Endothelial cell of hepatic sinusoid (primary cell): ENCODE results near the gene NCR1.
"Not testable (repeated sequence)": the region's sequence is repeated elsewhere in the genome, so short reads cannot be mapped to it uniquely, and the experiment has no call there.

Source experiments
- in situ Hi-C: cut with HindIII; loops from 2 replicates; pipeline ENCODE4 v1.10.0; 2017; ENCODE audit warnings: low sequenced_read_pairs

Gene NCR1

DNA sequence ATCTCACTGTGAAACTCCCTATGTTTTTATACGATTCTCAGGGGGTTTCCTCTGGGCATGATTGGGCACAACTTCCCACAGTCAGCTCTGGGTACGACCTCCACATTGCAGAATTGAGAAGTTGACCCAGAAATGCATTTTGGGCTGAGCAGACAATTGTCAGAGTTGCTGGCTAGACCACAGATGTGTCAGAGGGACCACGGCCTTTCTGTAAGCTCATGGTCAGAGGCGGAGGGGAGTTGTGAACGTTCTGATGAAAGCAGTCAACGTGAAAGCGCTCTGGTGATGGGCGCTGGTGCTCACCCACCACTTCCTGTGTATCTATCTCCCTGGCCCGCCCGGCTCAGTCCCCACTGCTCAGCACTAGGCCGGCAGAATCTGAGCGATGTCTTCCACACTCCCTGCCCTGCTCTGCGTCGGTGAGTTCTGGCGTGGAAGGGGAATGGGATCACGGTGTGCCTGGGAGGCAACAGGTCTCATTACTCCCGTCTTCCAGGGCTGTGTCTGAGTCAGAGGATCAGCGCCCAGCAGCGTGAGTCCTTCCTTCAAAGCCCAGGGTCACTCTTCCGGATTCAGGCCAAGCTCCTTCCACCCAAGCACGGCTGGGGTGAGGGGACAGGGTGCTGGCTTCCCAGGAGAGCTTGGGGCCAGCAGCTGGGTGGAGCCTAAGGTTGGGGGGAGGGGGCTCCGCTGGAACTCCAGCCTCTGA lies at the start of gene NCR1:
Gene NCR1 (plus strand): TSS at position 346 of the 709 bp plus-strand sequence. CDS start 40 bp downstream, at position 386.
- in situ Hi-C loops: no loop called here

DNA sequence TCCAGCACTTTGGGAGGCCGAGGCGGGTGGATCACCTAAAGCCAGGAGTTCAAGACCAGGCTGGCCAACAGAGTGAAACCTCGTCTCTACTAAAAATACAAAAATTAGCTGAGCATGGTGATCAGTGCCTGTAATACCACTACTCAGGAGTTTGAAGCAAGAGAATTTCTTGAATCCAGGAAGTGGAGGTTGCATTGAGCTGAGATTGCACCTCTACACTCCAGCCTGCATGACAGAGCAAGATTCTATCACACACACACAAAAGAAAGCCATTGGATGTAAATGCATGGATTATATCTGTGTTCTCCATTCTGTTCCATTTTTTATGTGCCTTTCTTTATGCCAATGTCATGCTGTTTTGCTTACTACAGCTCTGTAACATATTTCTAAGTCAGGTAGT lies 47.5 kb upstream of the NCR1 start:
- in situ Hi-C loops: not testable (repeated sequence)

- in situ Hi-C loops: not testable (repeated sequence)
Observed at GRCh38 chr19:54859421-54859820, 46.5 kb upstream of the NCR1 start.

DNA sequence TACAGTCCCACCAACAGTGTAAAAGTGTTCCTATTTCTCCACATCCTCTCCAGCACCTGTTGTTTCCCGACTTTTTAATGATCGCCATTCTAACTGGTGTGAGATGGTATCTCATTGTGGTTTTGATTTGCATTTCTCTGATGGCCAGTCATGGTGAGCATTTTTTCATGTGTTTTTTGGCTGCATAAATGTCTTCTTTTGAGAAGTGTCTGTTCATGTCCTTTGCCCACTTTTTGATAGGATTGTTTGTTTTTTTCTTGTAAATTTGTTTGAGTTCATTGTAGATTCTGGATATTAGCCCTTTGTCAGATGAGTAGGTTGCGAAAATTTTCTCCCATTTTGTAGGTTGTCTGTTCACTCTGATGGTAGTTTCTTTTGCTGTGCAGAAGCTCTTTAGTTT lies 42.5 kb upstream of the NCR1 start:
- in situ Hi-C loops: not testable (repeated sequence)

DNA sequence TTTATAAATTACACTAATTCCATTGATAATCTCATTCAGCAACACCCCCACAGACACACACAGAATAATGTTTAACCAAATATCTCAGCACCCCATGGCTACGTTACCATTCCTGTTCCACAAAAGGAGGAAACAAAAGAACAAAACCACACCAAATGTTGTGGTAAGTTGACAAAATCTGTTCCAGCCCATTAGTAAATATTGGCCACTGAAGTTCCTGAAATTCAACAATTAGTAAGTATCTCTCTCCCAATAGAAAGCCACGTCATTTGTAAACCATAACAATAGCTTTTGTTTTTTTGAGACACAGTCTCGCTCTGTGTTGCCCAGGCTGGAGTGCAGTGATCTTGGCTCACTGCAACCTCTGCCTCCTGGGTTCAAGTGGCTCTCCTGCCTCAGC lies 34.3 kb upstream of the NCR1 start:
- in situ Hi-C loops: no loop called here

DNA sequence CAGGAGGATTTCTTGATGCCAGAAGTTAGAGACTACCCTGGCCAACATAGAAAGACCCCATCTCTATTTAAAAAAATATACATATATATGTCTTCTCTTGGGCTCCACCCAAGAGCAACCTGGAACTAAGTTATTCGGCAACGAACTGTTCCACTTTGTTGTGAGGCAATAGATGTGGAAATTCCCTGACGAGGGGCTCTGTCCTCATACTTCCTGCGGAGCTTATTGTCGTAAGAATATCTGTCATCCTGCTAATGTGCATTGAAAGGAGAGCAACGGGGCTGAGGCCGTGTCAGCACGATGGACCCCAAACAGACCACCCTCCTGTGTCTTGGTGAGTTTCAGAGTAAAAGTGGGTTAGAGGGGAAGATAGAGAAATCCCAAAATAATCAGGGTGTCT lies 32.0 kb upstream of the NCR1 start, which contains the start of gene FCAR:
Gene FCAR (plus strand): TSS at position 246 of the 400 bp plus-strand sequence. CDS start 55 bp downstream, at position 301.
- in situ Hi-C loops: no loop called here

DNA sequence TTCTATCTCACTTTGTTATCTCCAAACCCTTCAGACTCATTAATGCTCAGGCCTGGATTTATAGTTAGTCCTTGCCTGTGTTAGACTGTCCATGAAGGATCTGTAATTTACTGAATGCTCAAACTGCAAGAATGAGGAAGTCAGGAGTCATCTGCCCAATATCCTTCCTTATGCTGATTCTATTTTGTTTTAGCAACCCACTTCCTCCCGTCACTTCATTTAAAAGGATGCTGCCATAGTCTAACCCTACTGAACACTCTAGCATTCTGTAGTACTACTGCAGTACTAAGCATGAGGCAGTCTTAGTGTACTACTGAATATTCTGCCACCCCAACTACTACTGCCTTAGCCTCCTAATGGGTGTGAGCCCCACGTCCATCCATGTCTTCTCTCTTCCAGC lies 30.4 kb upstream of the NCR1 start:
- in situ Hi-C loops: no loop called here

GRCh38 chr19:54877471-54877870 lies 28.5 kb upstream of the NCR1 start:
- in situ Hi-C loops: no loop called here

GRCh38 chr19:54881884-54882283 lies 24.1 kb upstream of the NCR1 start:
- in situ Hi-C loops: no loop called here

- in situ Hi-C loops: no loop called here
Observed at GRCh38 chr19:54882758-54883157, 23.2 kb upstream of the NCR1 start.

GRCh38 chr19:54883228-54883627 lies 22.7 kb upstream of the NCR1 start:
- in situ Hi-C loops: no loop called here

- in situ Hi-C loops: loop anchor here (5.0 kb wide), 1 partner anchor 284 kb away; no protein-coding TSS in a partner anchor
Observed at GRCh38 chr19:54888239-54888638, 17.7 kb upstream of the NCR1 start.

- in situ Hi-C loops: loop anchor here (5.0 kb wide), 1 partner anchor 283 kb away; no protein-coding TSS in a partner anchor
Observed at GRCh38 chr19:54889566-54889965, 16.4 kb upstream of the NCR1 start.

GRCh38 chr19:54893406-54893805 lies 12.5 kb upstream of the NCR1 start:
- in situ Hi-C loops: no loop called here

- in situ Hi-C loops: not testable (repeated sequence)
Observed at GRCh38 chr19:54894106-54894505, 11.8 kb upstream of the NCR1 start.

DNA sequence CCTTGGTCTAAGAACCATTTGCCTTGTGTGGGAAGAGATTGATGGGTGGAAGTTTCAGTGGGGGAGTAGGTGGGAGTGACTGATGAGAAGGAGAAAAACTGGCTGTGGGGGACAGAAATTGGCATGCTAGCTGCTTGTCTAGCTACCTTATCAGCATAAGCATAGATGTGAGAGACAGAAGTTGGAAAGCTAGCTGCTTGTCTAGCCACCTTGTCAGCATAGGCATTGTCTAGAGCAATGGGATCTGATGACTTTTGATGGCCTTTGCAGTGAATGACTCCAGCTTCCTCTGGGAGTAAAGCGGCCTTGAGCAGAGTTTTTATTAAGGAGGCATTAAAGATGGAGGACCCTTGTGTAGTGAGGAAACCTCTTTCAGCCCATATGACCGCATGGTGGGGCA lies 9.9 kb upstream of the NCR1 start:
- in situ Hi-C loops: no loop called here

- in situ Hi-C loops: not testable (repeated sequence)
Observed at GRCh38 chr19:54898685-54899084, 7.3 kb upstream of the NCR1 start.

GRCh38 chr19:54899646-54900045 lies 6.3 kb upstream of the NCR1 start:
- in situ Hi-C loops: not testable (repeated sequence)

DNA sequence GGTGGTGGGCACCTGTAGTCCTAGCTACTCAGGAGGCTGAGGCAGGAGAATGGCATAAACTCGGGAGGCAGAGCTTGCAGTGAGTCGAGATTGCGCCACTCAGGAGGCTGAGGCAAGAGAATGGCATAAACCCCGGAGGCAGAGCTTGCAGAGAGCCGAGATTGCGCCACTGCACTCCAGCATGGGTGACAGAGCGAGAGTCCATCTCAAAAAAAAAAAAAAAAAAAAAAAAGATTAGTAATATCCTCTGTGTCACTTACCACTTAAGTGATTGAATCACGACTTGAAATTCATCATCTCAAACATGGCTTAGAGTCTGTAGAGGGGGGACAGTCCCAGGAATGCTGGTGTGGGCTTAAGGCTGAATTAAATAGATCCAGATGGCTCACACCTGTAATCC lies 4.8 kb upstream of the NCR1 start:
- in situ Hi-C loops: not testable (repeated sequence)

DNA sequence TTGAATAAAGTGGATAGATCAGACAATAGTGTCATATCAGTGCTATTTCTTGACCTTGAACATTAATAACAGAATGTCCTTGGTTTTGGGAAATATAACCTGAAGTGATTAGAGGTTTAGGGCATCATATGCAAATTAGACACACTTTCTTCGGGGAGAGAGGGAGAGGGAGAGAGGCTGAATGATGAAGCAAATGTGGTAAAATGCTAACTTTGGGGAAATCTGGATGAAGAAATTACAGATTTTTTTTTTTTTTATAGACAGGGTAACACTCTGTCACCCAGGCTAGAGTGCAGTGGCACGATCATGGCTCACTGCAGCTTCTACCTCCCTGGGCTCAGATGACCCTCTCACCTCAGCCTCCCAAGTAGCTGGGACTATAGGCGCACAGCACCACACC lies 3.9 kb upstream of the NCR1 start:
- in situ Hi-C loops: no loop called here

DNA sequence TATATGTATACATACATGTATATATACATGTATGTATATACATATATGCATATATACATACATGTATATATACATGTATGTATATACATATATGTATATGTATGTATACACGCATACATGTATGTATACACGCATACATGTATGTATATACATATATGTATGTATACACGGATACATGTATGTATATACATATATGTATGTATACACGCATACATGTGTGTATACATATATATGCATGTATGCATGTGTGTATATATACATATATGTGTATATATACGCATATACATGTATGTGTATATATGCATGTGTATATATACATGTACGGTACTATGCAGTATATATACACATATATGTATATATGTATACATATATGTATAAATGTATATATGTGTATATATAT lies 2.6 kb upstream of the NCR1 start:
- in situ Hi-C loops: no loop called here

DNA sequence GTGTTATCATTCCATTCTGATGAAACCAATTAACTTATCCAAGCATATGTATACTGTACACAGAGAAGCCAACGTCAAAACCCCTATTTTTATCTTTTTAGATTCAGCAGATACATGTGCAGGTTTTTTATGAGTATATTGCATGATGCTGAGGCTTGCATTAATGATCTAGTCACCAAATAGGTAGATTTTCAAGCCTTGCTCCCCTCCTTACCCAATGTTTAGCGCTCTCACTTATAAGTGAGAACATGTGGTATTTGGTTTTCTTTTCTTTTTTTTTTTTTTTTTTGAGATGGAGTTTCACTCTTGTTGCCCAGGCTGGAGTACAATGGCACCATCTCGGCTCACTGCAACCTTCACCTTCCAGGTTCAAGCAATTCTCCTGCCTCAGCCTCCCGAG lies 1.7 kb upstream of the NCR1 start:
- in situ Hi-C loops: not testable (repeated sequence)

DNA sequence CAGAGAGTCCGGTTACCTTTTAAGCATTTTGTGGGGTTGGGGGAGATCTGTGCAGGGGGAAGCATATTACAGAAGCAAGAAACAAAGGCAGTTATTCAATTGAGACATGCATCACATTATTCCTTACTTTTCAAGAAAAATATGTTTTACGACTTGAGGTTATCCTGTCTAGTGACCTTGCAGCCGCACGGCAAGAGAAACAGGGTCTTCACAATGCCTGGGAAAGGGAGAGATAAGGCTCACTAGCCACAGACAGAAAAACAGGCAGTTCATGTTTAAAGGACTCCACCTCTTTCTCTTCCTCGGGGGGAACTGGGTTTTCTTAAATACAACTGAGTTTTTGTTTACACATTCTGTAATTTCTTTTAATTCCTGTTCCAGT lies 536 bp upstream of the NCR1 start:
- in situ Hi-C loops: no loop called here
